Gastroesophageal sphincter (tissue), 4 donors: ENCODE data around the gene DST. TPM values are rescaled to one million over a fixed set of nuclear protein-coding genes. Genes with fewer than 3 reads are reported as not detected.

Experiments used
- ATAC-seq: fragments of 150-250 bp; one replicate; pipeline ENCODE4 v1.9.1; 2016; ENCODE audit warnings: mild to moderate bottlenecking, moderate library complexity
- H3K27ac ChIP-seq, 4 donors: fragments of 200-600 bp; sonication (generic) in 3 of 4; 1 replicate in 3 of 4; 2 replicates in 1 of 4; pipeline ENCODE4 v1.5.1; 2016 to 2019
- H3K27me3 ChIP-seq: fragments of 200-600 bp; sonication (generic); one replicate; pipeline ENCODE4 v1.5.1; 2019
- H3K36me3 ChIP-seq, 2 donors: fragments of 200-600 bp; sonication (generic); one replicate each; pipeline ENCODE4 v1.5.1; 2019; ENCODE audit warnings: control low read depth in 1 of 2
- H3K4me1 ChIP-seq, 3 donors: fragments of 200-600 bp; sonication (generic); 1 replicate in 2 of 3; 2 replicates in 1 of 3; pipeline ENCODE4 v1.5.1; 2016 to 2019; ENCODE audit warnings: control low read depth in 2 of 3
- H3K4me3 ChIP-seq, 2 donors: fragments of 200-600 bp; sonication (generic); one replicate each; pipeline ENCODE4 v1.5.1; 2019; ENCODE audit warnings: mild to moderate bottlenecking in 1 of 2, moderate library complexity in 1 of 2
- H3K9me3 ChIP-seq, 3 donors: fragments of 200-600 bp; sonication (generic); one replicate each; pipeline ENCODE4 v1.5.1; 2017 to 2019; ENCODE audit warnings: control low read depth in 2 of 3
- EP300 ChIP-seq: sonication (generic); formaldehyde crosslinking; IDR thresholded peaks from one replicate; pipeline ENCODE4 v1.6.1; 2017; ENCODE audit warnings: antibody characterized with exemption, mild to moderate bottlenecking
- POLR2A ChIP-seq, 2 donors: fragments of 450-650 bp; IDR thresholded peaks; one replicate each; pipeline ENCODE4 v1.6.1; 2017; ENCODE audit warnings: antibody characterized with exemption in 2 of 2, mild to moderate bottlenecking in 2 of 2, moderate library complexity in 1 of 2
- POLR2AphosphoS5 ChIP-seq: sonication (generic); formaldehyde crosslinking; IDR thresholded peaks from one replicate; pipeline ENCODE4 v1.6.1; 2017; ENCODE audit warnings: antibody characterized with exemption
- total RNA-seq, 4 donors: library from RNA; depleted of rRNA; stranded (reverse); fragments of >200 nt; gene quantifications; one replicate each; pipeline ENCODE4 v1.1.0, GENCODE V29; 2016
- TF ChIP-seq, protein P1 (sequence below), 4 experiments: fragments of 200-600 bp in 2 of 4; fragments of 450-650 bp in 2 of 4; sonication (generic) in 1 of 4; IDR thresholded peaks; one replicate each; pipeline ENCODE4 v1.5.1; 2017 to 2019; ENCODE audit warnings: antibody characterized with exemption in 4 of 4, mild to moderate bottlenecking in 2 of 4, moderate library complexity in 2 of 4

Gene DST
- total RNA-seq, 4 donors from 2014 or later: 442 to 716 (median 661) TPM

DNA sequence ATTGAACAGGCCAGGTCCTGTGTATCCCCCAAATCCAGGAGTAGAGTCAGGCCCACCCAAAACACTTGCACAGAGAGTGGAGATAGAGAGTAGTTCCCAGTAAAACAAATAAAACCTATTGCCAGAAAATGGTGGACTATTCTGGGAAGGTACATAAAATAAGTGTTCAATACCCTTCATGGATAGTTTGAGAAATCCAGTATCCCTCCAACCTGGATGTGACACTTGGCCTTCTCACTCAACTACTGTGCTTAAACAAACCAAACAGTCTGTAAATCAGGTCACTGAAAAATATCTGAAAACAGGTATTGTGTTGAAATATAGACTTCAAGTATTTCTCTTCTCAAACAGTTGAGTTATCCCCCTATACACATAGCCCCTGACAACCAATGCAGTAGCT is 233.7 kb downstream of the DST start:
- Histone ChIP-seq H3K4me1 (peaks cover 0 to 7% (median 3%) of the 10 kb centered on the region in 3 donors), H3K9me3 (no peaks in the 10 kb centered on the region), H3K4me3 (no peak overlapping the region), H3K27me3 (no peaks in the 10 kb centered on the region), H3K36me3 (no peaks in the 10 kb centered on the region), H3K27ac (no peak overlapping the region)
- no peak for ATAC-seq
- TF ChIP-seq EP300 (no peak), POLR2A (IDR thresholded peaks at IDR 0.05) (no peak), POLR2AphosphoS5 (no peak)
- TF ChIP-seq, protein P1, sequence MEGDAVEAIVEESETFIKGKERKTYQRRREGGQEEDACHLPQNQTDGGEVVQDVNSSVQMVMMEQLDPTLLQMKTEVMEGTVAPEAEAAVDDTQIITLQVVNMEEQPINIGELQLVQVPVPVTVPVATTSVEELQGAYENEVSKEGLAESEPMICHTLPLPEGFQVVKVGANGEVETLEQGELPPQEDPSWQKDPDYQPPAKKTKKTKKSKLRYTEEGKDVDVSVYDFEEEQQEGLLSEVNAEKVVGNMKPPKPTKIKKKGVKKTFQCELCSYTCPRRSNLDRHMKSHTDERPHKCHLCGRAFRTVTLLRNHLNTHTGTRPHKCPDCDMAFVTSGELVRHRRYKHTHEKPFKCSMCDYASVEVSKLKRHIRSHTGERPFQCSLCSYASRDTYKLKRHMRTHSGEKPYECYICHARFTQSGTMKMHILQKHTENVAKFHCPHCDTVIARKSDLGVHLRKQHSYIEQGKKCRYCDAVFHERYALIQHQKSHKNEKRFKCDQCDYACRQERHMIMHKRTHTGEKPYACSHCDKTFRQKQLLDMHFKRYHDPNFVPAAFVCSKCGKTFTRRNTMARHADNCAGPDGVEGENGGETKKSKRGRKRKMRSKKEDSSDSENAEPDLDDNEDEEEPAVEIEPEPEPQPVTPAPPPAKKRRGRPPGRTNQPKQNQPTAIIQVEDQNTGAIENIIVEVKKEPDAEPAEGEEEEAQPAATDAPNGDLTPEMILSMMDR (IDR thresholded peaks at IDR 0.05): no peak
